ENCODE results near the gene DGKK. TPM values are rescaled to one million over a fixed set of nuclear protein-coding genes. Genes with fewer than 3 reads are reported as not detected.

DGKK gene
- total RNA-seq (2022; extraction: Qiagen RNA extraction; ENCODE audit: low read depth) = 0.02 TPM in 1 of 5 replicates, not detected in the others

GRCh38 chrX:50470103-50471031 lies at the start of gene DGKK:
Gene DGKK, minus strand, starts transcription at chrX:50470825. Its CDS starts 147 bp downstream, at chrX:50470678.

Data from A549 treated with RU486 at 1 μM for 4 hours (cell line).